NCI-H2029 (cell line): Measurements from ENCODE around the gene ATP11C.
"Not testable (repeated sequence)": the region's sequence is repeated elsewhere in the genome, so short reads cannot be mapped to it uniquely, and the experiment has no call there.

Source experiments
- DNase-seq: peaks from one replicate; lab custom pipeline; 2025; lab: John Stamatoyannopoulos, UW

The ATP11C gene

DNA sequence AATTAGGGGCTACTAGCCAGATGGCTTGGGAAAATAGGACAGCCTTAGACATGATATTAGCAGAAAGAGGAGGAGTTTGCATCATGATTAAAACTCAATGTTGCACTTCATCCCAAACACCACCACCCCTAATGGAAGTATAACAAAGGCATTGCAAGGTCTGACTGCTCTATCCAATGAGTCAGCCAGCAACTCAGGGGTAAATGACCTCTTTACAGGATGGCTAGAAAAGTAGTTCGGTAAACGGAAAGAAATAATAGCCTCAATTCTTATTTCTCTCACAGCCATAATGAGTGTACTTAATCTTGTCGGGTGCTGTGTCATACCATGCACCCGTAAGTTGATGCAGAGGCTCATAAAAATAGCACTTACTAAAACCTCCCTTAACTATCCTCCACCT is 76.0 kb downstream of the ATP11C start:
- not testable (repeated sequence) for DNase-seq

DNA sequence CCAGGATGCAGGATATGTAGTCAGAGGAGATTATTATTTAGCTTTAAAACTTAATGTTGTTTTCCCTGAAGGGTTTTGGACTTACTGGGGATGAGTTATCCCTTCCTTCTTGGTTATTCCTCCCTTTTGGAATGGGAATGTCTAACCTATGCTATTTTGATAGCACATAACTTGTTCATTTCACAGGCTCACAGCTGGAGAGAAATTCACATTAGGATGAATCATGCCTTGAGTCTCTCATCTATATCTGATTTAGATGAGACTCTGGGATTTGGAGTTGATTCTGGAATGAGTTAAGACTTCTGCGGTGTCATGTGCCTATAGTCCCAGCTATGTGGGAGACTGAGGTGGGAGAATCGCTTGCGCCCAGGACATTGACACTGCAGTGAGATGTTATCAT is 81.1 kb downstream of the ATP11C start:
- DNase-seq: no peak

DNA sequence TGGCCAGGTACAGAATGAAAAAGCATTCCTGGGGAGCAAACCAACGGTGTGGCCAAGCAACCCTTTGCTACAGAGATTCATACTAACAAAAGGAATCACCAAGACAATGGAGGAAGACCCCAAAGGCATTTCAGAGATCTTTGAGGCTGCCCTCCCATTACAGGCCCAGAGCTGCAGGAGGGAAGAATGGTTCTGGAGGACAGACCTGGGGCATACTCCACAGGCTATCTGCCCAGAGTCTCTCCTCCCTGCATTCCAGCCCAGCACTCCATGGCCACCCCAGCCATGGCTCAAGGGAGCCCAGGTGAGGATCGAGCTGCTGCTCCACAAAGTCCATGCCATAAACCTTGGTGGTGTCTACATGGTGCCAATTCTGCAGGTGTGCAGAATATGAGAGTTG is 81.9 kb downstream of the ATP11C start:
- DNase-seq: no peak

DNA sequence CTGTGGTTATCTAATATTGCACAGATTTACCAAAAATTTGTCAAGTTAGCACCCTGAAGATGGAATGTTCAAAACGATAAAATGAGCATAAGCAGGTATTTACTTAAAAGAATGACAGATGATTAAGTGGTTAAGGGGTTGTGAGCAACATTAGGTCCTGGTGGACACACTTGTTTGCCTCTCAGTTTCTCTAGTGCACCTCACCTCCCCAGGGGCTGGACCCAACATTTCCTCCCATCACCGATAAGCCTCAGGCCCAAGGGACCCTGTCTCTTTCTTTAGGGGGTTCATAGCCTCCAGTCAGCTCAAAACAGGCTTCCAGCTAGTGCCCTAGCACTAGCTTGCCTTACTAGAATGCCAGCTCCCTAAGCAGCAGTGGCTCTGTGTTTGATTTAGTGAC is 88.0 kb downstream of the ATP11C start:
- no peak for DNase-seq

DNA sequence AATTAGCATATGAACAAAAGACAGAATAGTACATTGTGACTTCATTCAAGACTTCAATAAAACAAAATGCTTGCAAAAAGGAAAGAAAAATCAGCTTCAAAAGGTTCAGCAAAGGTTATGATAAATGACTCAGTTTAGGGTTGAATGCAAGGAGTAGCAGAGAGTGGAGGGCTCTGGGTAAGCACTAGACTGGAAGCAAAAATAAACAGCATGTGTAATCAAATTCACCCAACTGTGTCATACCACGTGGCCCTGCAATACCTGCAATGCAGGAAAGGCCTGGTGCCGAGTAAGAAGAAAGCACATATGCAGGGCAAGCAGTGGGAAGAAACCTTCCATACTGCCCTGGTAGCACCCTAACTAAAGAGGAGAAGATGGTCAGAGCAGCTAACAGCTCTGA is 88.7 kb downstream of the ATP11C start:
- peak; percentile 21 for DNase-seq

DNA sequence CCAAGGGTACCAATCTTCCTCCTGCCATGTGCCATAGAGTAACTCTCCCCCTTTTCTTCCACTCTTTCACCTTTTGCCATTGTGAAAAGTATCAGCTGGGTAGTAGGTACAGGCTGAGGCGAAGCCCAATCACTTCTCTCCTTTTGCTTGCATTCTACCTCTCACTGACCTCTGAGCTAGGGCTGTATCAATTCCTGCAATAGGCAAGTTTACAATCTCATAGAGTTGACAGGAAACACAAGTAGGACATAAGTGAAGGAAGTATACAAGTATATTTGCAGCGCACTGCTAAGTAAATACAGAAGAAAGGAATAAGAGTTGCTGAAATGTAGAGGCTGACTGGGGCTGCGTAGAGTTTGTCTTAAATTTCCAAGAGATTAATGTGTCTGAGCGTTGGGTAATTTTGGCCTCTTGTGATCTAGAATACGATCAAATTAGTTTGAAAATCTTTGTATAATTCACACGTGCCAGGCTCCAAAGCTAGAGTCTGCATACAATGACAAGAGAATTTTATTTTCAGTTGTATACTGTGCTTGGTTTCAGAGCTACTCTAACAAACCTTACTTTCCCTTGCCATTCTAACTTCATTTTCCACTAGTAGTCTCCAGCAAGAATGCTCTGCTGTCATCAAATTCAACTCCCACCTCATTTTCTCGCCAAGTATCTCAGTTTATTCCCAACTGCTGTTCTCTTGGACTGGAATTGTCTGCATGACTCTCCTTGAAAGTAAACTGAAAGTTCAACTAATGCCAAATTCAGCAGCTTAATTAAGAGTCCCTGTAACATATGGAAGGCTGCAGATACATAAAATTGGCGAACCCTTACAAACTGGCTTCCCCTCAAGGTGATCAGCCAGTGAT is 90.3 kb downstream of the ATP11C start:
- no peak for DNase-seq

DNA sequence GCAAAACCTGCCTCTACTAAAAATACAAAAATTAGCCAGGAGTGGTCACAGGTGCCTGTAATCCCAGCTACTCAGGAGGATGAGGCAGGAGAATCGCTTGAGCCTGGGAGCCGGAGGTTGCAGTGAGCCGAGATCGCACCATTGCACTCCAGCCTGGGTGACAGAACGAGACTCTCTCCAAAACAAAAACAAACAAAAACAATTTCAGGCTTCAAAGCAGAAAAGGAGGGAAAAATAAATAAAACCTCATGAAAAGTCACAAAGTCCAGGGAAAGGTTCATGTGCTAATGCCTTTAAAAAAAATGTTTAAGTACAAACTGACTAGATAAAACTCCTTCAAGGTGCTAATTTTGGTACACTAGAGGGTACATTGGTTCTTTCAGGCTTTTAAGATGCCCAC is 96.5 kb downstream of the ATP11C start:
- DNase-seq: not testable (repeated sequence)

DNA sequence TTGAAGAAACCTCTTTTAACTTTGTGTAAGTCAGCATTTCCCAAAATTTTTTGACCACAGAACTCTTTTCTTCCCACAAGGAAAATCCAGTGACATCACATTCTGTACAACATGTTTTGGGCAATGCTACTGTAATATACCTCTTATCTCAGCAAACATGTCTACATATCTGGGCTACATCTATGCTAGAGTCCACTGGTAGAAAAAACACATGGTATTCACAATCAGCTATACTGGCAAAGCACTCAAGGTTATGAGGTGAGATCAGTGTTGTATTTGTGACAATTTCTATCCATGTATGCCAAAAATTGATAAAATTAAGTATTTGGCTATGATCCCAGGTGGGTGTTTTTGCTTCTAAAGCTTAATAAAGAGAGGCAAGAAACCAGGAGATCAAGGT is 98.0 kb downstream of the ATP11C start:
- DNase-seq: no peak

DNA sequence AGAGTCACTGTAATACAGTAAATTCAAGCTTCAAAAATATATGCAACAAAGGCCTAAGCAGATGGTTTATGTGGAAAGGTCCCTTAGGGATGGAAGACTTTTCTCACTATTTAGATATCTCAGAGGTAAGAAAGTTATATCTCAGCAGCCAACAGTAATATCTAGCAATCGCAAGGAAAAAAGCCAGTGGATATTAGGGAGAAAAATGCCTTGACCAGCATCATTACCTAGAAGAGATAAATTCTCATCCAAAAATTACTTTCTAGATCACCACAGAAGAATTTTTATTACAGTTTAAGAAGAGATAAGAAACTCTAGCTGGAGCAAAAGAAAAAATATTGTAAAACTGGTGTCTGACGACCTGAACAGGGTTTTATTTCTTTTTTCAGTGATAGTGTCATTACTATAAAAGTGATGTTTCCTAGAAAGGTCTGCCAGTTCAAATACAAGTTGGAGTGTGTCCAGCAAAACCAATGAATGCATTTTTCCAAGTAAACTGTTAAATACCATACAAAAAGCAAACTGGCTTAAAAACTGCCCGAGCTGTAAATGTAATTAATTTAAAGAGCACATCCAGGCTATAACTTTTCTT is 100.0 kb downstream of the ATP11C start:
- DNase-seq: no peak

DNA sequence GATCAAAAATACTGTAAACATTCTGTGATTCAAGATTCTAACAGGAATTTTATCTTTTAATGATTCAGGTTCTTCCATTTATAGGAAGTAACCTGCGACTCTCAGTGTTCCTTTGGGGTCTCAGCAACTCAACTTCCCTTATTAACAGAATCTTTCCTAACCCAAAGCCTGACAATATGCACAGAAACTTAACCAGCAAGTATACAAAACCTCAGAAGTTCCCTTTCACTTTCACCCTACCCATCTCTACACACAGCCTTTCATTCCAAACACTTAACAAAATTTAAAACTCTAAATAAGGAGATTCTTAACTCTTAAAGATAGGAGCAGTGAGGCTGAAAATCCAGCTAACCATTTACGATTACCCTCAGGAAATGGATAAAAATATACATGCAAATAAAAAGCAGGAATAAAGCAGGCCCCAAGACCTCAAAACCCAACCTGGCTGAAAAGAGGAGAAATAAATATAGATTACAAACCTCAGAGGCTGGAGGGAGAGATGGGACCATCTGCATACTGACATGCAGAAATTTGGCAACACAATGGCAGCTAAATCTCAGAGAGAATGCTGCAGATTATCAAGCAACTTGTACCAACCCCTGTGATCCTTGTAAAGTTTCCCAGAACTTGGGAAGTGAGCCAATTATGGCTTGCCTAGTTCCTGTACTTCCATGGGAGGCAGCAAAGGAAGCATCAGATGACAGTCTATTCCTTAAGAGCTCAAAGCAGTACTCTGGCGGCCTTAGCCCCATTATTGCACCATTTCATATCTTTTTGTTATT is 101.0 kb downstream of the ATP11C start:
- no peak for DNase-seq

DNA sequence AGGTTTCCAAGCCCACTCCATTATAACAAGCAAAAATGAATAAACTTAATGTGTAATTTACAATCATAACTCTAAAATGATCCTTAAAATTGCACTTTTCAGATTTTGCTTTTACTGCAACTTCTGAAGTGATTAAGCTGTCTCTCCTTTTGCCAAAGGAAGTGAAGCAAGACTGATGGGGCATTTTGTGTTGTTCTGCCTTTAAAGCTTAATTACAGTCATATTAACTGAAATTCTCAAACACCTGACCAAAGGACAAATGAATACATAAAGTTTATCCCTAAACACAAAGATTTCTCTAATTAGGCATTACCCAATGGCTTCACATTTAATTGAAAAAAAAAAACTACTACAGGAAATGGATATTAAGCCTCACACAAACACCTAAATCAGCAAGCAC is 101.8 kb downstream of the ATP11C start:
- no peak for DNase-seq

DNA sequence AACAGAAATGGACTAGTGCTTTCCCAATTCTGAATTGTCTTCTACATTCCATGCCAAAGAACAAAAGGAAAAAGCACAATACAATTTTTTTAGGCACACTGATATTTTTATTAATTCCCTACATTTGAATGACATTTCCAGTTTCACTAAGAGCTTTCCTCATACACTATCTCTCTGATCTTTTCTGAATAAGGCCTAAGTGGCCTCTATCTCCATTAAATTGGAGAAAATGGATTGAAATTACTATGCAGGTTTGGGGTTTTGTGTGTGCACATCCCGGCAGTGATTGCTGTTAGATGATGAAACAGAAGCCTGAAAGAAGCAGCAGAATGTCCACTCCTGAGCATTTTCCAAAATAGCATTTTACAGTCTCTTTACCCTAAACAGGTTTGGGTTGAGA is 104.0 kb downstream of the ATP11C start:
- DNase-seq: no peak

DNA sequence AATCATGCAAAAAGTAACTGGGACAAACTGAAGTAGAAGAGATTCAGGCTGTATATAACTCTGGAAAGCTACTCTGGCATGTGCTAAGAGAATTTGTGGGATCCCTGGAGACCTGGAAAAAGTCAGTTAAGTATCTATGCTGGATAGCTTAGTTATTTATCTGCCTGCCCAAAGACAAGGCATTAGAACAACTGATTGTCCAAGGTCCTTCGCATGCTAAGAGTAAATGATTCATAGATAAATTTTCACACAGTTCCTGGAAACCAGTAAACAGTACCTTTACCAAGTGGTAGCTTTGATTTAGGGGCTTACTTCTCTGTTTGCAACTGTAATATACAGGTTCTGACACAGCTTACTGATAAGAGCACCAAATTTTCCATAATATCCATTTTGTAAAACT is 104.8 kb downstream of the ATP11C start:
- DNase-seq: no peak

DNA sequence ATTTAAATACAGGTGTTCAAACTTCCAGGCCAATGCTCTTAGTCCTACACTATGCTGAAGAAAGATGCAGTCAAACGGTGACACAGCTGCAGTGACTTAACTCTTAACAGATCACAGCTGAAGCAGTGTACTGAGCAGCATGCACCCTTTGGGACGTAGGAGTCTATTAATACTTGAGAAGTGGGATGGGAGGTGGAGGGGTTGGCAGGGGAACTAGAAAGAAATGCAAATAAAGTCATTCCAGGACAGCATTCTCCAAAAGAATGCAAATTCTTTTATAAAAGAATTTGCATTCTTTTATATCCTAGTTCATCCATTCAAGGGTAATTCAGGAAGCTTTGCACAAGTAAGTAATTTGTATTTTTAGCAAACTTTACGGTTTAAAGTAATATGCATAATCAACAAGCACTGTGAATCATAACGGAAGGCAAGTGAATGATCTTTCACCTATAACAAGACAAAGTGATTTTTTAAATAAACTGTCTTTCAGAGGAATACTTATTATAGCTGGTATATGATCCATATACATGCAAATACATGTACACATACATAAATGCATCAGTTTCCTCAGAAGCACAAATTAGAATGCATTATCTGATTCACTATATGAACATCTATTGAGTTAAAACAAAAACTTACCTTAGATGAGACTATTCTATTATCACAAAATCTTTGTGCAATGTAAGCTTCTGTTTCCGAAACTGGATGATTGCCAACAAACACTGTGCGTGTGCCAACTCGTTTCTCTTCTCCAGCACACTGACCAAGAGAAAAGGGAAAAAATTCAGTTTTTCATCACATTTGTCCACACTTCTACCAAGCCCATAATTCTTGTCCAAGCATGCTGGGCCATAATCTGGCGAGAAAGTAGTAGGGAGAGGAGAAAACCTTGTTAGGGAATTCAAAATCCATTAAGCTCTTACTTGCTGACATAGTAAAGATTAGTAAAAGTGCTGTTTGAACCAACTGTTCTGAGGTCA is 106.5 kb downstream of the ATP11C start:
- DNase-seq: no peak

DNA sequence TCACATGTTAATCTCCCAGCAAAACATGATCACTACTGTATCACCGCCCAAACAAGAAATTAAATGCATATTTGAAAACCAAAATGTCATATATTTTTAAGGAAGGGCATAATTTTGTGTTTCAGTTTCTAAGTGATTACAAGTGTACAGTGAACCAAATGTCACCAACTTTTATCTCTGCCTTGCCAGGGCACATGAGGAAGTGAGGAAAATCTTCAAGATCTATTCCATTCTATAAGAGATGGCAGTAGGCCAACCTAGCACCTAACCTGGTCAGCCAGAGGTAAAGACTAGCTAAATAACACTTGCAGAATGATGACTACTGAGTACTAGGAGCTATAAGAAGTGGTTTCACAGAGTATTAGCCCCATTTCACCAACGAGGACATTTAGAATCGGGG is 107.2 kb downstream of the ATP11C start:
- DNase-seq: no peak

DNA sequence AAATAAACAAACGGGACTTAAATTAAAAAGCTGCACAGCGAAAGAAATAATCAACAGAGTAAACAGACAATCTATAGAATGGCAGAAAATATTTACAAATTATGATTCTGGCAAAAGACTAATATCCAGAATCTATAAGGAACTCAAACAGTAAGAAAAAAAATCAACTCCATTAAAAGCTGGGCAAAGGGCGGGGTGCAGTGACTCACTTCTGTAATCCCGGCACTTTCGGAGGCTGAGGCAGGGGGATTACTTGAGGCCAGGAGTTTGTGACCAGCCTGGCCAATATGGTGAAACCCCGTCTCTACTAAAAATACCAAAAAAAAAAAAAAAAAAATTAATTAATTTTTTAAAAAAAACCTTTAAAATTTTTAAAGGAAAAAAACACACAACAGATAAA is 109.0 kb downstream of the ATP11C start:
- no peak for DNase-seq

DNA sequence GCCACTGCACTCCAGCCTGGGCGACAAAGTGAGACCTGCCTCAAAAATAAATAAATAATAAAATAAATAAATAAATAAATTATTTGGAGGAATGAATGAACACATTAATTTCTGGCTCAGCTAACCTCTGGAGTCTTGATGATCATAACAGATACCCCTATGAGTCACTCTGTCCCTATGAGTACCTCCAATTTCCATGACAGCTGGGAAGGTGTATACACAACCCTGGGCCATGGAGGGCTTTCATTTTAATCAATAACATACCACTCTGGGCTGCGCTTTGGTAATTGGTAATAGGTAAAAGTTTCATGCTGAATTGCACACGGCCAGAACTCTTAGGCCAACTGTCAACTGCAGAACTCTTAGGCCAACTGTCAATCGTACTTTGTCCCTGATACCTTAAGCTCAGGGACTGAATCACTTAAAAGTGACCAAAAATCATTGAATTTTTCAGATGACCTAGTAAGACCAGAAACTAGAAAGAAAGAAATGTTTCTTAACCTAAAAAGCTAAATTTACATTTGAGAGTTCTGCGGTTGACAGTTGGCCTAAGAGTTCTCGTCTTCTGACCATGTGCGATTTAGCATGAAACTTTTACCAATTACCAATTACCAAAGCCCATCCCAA is 112.4 kb downstream of the ATP11C start:
- DNase-seq: no peak

DNA sequence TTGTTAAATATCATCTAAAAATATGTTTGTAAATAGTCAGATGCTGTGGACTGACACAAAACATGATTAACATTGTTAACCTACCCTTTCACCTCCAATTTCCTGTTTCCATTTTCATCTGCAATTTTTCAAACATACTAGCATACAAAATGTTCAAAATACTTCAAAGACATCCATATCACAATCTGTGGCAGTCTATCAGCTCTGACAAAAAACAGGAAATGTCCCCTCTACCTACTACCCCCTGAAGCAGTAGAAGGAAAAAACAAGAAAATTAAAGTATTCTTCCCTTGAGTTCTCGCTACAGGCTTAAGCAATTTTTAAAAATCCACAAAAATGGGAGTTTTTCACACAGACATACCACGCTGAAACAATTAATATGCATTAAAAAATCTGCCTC is 116.6 kb downstream of the ATP11C start:
- DNase-seq: no peak

DNA sequence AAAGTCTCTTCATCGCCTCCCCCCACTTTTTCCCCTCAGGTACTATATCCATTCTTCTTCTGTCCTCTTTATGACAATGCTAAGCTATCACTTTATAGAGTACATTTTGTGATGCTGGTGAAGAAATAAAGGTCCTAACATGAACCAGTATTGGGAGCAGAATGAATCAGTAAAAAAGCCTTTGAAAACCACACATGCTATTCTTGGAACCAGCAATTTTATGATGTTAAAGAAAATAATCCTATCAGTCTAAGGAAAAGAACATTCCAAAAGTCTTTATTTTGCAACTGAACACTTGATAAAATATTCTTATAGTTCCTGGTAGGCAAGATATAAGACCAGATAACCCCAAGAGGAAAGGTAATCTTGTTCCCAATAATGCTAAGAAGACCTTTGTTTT is 117.1 kb downstream of the ATP11C start:
- DNase-seq: no peak

DNA sequence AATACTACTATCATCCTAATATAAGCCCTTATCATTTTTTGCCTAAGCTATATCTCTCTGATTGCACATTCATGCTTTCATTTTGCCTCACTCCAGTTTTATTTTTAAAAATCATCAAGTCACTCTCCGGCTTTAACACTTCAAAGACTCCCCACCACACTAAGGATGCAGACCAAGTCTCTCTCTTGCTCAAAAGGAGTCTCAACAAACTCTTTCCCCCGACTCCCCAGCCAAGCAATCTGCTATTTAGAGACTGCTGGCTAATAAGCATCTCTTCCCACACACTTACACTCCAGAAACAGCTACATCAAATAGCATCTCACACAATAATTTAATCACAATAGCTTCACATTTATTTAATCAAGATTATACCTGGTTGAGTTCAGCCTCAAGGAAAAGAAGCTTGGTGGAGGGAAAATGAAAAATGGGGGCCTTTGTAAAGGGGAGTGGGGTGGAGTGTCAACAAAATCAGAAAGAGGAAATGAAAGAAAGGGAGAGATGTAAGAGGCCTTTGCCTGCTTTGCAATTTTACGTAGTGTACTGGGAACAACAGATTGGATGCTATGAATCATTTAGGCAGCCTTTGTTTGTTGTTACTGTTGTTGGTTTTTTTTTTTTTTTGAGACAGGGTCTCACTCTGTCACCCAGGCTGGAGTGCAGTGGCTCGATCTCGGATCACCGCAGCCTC is 120.8 kb downstream of the ATP11C start:
- DNase-seq: no peak

DNA sequence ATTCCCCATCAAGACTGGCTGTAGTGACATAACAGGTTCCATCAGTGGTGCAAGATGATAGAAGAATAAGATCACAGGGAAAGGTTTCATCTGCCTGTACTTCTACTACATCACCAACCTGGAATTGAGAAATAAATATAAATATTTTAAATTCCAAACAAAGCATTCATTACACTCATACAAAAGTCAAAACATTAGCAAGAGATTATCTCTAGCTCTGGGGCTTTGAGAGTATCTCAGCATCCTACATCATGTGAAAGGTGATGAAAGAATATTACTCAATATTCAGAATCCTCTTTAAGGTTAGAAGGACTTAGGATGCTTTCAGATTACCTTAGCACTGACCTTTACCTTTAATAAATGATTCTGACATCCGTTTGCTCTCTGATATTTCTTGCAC is 128.4 kb downstream of the ATP11C start:
- no peak for DNase-seq
